Osteoblast (primary cell): ENCODE measurements around the gene EML4. TPM values are rescaled to one million over a fixed set of nuclear protein-coding genes. Genes with fewer than 3 reads are reported as not detected.
A peak's percentile ranks its signal among the peaks of the same experiment; 100 is the strongest.

Experiments used
- DNase-seq: peaks from one replicate; pipeline ENCODE4 v3.0.0; 2011; ENCODE audit warnings: low spot score, mixed read lengths; ENCODE audit not compliant: insufficient read length; ENCODE audit errors: missing footprints
- H2AFZ ChIP-seq: 2 replicates; pipeline ENCODE4 v1.6.0; 2011; ENCODE audit warnings: mild to moderate bottlenecking, low read length
- H3K27ac ChIP-seq: 2 replicates; pipeline ENCODE4 v1.5.1; 2011; ENCODE audit warnings: mild to moderate bottlenecking, low read depth, low read length, moderate library complexity
- H3K27me3 ChIP-seq: 2 replicates; pipeline ENCODE4 v1.6.0; 2012; ENCODE audit warnings: mild to moderate bottlenecking, control low read depth, inconsistent platforms, low read length, moderate library complexity; ENCODE audit not compliant: insufficient read depth
- H3K36me3 ChIP-seq: 2 replicates; pipeline ENCODE4 v1.5.1; 2011; ENCODE audit warnings: mild to moderate bottlenecking, low read length, control low read depth, moderate library complexity; ENCODE audit not compliant: insufficient read depth
- H3K4me1 ChIP-seq: 2 replicates; pipeline ENCODE4 v1.5.1; 2011; ENCODE audit warnings: mild to moderate bottlenecking, low read length, control low read depth, moderate library complexity; ENCODE audit not compliant: insufficient read depth
- H3K4me2 ChIP-seq: 2 replicates; pipeline ENCODE4 v1.6.0; 2011; ENCODE audit warnings: mild to moderate bottlenecking, low read length; ENCODE audit not compliant: insufficient read depth
- H3K4me3 ChIP-seq: fragments of 200-600 bp; sonication (generic); 3 replicates; pipeline ENCODE4 v1.5.1; 2012; ENCODE audit warnings: mild to moderate bottlenecking, low read length, inconsistent platforms; ENCODE audit not compliant: insufficient read depth
- H3K79me2 ChIP-seq: 2 replicates; pipeline ENCODE4 v1.6.0; 2012; ENCODE audit warnings: mild to moderate bottlenecking, low read length, control low read depth, inconsistent platforms; ENCODE audit not compliant: insufficient read depth
- H3K9me3 ChIP-seq: 2 replicates; pipeline ENCODE4 v1.5.1; 2011; ENCODE audit warnings: low read depth, low read length, control low read depth
- H4K20me1 ChIP-seq: 2 replicates; pipeline ENCODE4 v1.6.0; 2012; ENCODE audit warnings: mild to moderate bottlenecking, low read length, control low read depth; ENCODE audit not compliant: insufficient read depth
- total RNA-seq: library from RNA; depleted of rRNA; stranded (reverse); fragments of >200 nt; gene quantifications from 2 replicates; pipeline ENCODE4 v1.2.3, GENCODE V29; 2012
- TF ChIP-seq, protein P1 (sequence below): IDR thresholded peaks from 2 replicates; pipeline ENCODE4 v1.5.1; 2011; ENCODE audit warnings: mild to moderate bottlenecking, low read depth, low read length, moderate library complexity; ENCODE audit errors: extremely low read depth

EML4 gene
- total RNA-seq, 1 donor: 91.9 TPM

DNA sequence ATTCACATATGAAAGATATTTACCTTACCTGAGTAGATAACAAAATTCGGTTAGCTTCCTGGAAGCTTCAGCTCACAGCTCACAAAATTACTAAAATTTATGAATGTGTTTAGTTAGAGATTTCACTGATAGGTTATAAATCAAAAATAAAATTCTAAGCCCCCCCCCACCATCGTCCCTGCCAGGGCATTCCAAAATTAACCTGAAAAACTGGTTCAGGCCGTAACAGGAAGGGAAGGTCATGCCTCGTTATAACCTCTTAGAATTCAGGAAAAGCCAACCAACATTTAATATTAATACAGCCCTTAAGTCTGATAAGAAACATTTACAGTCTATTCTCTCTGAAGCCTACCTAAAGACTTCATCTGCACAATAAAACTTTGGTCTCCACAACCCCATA is 143.0 kb downstream of the EML4 start:
- Histone ChIP-seq H3K36me3 (peaks cover 24% of the 10 kb centered on the region), H3K4me1 (peaks cover 21% of the 10 kb centered on the region), H3K79me2 (no peaks in the 10 kb centered on the region), H4K20me1 (no peaks in the 10 kb centered on the region), H3K27me3 (no peaks in the 10 kb centered on the region), H3K27ac (no peak overlapping the region), H2AFZ (no peak overlapping the region), H3K9me3 (no peaks in the 10 kb centered on the region), H3K4me2 (no peak overlapping the region), H3K4me3 (no peak overlapping the region)
- TF ChIP-seq, protein P1, sequence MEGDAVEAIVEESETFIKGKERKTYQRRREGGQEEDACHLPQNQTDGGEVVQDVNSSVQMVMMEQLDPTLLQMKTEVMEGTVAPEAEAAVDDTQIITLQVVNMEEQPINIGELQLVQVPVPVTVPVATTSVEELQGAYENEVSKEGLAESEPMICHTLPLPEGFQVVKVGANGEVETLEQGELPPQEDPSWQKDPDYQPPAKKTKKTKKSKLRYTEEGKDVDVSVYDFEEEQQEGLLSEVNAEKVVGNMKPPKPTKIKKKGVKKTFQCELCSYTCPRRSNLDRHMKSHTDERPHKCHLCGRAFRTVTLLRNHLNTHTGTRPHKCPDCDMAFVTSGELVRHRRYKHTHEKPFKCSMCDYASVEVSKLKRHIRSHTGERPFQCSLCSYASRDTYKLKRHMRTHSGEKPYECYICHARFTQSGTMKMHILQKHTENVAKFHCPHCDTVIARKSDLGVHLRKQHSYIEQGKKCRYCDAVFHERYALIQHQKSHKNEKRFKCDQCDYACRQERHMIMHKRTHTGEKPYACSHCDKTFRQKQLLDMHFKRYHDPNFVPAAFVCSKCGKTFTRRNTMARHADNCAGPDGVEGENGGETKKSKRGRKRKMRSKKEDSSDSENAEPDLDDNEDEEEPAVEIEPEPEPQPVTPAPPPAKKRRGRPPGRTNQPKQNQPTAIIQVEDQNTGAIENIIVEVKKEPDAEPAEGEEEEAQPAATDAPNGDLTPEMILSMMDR: no peak
- no peak for DNase-seq

DNA sequence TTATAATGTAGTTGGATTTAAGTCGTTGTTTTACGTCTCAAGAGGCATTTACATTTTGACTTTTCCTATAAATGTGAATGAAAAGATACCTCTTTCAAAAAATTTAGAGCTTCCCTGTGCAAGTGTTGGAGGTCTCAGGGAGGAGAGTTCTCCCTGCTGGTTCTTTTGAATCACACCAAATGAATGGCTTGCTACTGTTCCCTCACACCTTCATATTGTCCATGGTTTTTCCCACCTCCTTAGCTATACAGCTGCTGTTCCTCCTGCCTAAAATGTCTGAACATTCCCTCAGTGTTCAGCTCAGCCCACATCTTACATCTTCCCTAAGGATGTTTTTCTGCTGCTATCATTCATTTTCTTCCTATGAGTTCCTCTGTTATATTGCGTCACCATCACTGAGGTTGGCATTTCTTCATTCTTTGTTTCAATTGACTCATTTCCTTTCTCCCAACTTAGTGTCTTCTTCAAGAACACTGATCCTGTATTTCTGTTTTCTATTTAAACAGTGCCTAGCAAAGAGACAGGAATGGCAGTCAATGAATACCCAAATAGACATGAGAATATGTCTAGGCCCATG is 145.8 kb downstream of the EML4 start:
- H3K9me3 ChIP-seq: no peaks in the 10 kb centered on the region
- peaks cover 29% of the 10 kb centered on the region for H3K36me3 ChIP-seq
- peak; percentile 92 for DNase-seq
- TF ChIP-seq, protein P1: no peak
- no peaks in the 10 kb centered on the region for H3K79me2 ChIP-seq
- H3K4me2 ChIP-seq: peak overlapping the region; percentile 21
- H3K27ac ChIP-seq: peak overlapping the region; percentile 87
- H4K20me1 ChIP-seq: no peaks in the 10 kb centered on the region
- peak overlapping the region; percentile 66 for H2AFZ ChIP-seq
- H3K4me1 ChIP-seq: peaks cover 21% of the 10 kb centered on the region
- H3K27me3 ChIP-seq: no peaks in the 10 kb centered on the region
- H3K4me3 ChIP-seq: no peak overlapping the region

DNA sequence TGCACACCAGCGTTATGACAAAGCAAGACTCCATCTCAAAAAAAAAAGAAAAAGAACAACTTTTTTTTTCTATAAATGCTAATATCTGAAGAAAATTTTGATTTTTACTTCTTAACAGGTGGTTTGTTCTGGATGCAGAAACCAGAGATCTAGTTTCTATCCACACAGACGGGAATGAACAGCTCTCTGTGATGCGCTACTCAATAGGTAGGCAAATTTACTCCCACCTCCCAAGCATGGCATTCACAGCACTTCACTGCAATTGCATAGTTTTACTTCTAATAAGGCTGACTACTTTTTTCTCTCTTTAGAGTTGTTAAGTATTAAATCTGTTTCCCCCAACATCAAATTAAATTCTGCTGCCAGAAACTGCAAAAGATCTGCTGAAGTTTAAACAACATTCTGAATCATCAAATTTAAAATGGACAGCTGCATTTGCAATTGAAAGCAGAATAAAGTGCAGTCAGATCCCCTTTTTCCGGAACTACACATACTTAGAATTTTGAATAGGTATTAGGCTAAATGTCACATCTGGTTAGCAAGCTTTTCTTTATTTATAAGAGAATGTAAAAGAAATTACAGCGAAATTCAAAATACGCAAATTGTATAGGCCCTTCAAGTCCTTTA is 146.8 kb downstream of the EML4 start:
- no peak for DNase-seq
- Histone ChIP-seq H3K27ac (peak overlapping the region; percentile 87), H4K20me1 (no peaks in the 10 kb centered on the region), H3K79me2 (no peaks in the 10 kb centered on the region), H3K4me3 (no peak overlapping the region), H3K36me3 (peaks cover 29% of the 10 kb centered on the region), H3K27me3 (no peaks in the 10 kb centered on the region), H2AFZ (no peak overlapping the region), H3K4me2 (no peak overlapping the region), H3K4me1 (peaks cover 21% of the 10 kb centered on the region), H3K9me3 (no peaks in the 10 kb centered on the region)
- TF ChIP-seq, protein P1: no peak

DNA sequence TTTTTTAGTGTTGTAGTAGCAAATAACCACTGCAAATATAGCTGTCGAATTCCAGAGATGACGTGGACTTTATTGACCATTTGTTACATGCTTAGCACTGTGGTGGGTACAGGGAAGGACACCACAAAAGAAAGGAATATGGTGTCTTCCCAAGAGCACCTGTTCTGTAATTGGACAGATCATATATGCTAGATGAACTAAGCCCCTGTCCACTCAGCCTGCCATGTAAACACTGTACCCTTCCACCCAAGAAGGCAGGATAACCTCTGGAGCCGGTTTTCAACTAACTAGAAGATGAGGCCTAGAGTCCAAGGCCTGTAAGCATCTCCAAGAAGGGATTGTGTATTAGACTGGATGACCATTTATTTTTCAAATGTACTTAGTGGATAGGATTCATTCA is 147.8 kb downstream of the EML4 start:
- Histone ChIP-seq H2AFZ (no peak overlapping the region), H3K36me3 (peaks cover 29% of the 10 kb centered on the region), H3K27me3 (no peaks in the 10 kb centered on the region), H3K79me2 (no peaks in the 10 kb centered on the region), H3K9me3 (no peaks in the 10 kb centered on the region), H4K20me1 (no peaks in the 10 kb centered on the region), H3K4me3 (no peak overlapping the region), H3K4me2 (no peak overlapping the region), H3K4me1 (peaks cover 21% of the 10 kb centered on the region), H3K27ac (no peak overlapping the region)
- TF ChIP-seq, protein P1: no peak
- no peak for DNase-seq
